ENCODE data around the gene SUCLG1.

GRCh38 chr2:84472856-84473565 is 13.9 kb upstream of the SUCLG1 start:
- no peak for TF ChIP-seq CTCF (IDR thresholded peaks at IDR 0.05; ENCODE audit: poor library complexity)
- no peak for TF ChIP-seq EZH2 (IDR thresholded peaks at IDR 0.05; ENCODE audit: borderline replicate concordance)
